ENCODE data around the gene THAP8. TPM values are rescaled to one million over a fixed set of nuclear protein-coding genes. Genes with fewer than 3 reads are reported as not detected.
"Not testable (repeated sequence)": the region's sequence is repeated elsewhere in the genome, so short reads cannot be mapped to it uniquely, and the experiment has no call there.

Gene THAP8
- total RNA-seq, 3 donors from 2014 or later = 8.6 to 11.0 (median 10.2) TPM

DNA sequence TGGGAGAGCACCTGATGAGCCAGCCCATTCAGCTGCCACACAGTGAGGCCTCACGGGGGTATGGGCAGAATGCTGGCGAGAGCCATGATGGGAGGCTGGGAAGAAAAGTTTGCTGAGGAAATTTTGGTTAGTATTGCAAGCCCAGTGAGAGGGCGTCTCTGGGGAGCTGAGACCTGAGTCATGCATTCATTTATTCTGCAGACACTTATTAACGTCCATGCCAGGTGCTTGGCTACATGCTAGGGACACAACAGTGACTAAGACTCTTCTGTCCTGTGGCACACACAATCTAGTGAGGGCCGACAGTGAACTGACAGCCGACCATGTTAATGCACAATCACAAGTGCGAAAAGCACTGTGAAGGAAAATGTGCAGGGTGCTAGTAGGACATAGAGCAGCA lies 27.8 kb upstream of the THAP8 start:
- intact Hi-C loops (cut with DNase I; ENCODE audit: low total_unique reads) = no loop called here
- no peaks in the 10 kb centered on the region for H3K9me3 ChIP-seq
- H3K4me3 ChIP-seq = no peak overlapping the region
- H3K36me3 ChIP-seq = no peaks in the 10 kb centered on the region
- no peak overlapping the region for H3K27ac ChIP-seq
- no peaks in the 10 kb centered on the region for H3K27me3 ChIP-seq
- DNase-seq (ENCODE audit: low spot score in 2 of 2) = no peak
- no peaks in the 10 kb centered on the region for H3K4me1 ChIP-seq
- no peak for TF ChIP-seq POLR2AphosphoS5 (IDR thresholded peaks at IDR 0.05)
- TF ChIP-seq POLR2A (IDR thresholded peaks at IDR 0.05) = no peak
- no peak for TF ChIP-seq CTCF (IDR thresholded peaks at IDR 0.05)

DNA sequence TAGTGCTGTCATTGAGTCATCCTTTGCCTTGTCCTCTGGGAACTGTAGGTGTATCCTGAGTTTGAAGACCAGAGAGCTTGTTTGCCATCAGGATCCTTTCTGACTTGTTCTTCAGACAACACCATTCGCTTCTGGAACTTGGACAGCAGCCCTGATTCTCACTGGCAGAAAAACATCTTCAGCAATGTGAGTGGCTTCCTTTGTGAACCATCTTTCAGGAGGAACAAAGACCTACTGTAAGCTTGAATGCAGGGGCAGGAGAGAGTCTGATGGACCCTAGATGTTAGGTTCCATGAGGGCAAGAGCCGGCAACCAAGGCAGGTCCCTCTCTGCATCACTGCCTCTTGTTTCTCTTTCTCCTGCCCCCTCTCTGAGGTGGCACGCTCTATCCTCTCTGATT lies 27.3 kb upstream of the THAP8 start:
- Histone ChIP-seq H3K4me1 (no peaks in the 10 kb centered on the region), H3K27ac (no peak overlapping the region), H3K4me3 (no peak overlapping the region), H3K9me3 (no peaks in the 10 kb centered on the region), H3K36me3 (no peaks in the 10 kb centered on the region), H3K27me3 (no peaks in the 10 kb centered on the region)
- intact Hi-C loops (cut with DNase I; ENCODE audit: low total_unique reads) = no loop called here
- TF ChIP-seq CTCF (IDR thresholded peaks at IDR 0.05) (no peak), POLR2A (IDR thresholded peaks at IDR 0.05) (no peak), POLR2AphosphoS5 (IDR thresholded peaks at IDR 0.05) (no peak)
- peak in 1 of 2 donors; percentile 35 for DNase-seq (ENCODE audit: low spot score in 2 of 2)

GRCh38 chr19:36079389-36079945 lies 25.4 kb upstream of the THAP8 start:
- no peak for DNase-seq (ENCODE audit: low spot score in 2 of 2)
- intact Hi-C loops (cut with DNase I; ENCODE audit: low total_unique reads) = no loop called here
- Histone ChIP-seq H3K36me3 (no peaks in the 10 kb centered on the region), H3K27me3 (no peaks in the 10 kb centered on the region), H3K27ac (no peak overlapping the region), H3K9me3 (no peaks in the 10 kb centered on the region), H3K4me3 (no peak overlapping the region), H3K4me1 (no peaks in the 10 kb centered on the region)
- no peak for TF ChIP-seq POLR2AphosphoS5 (IDR thresholded peaks at IDR 0.05)
- no peak for TF ChIP-seq CTCF (IDR thresholded peaks at IDR 0.05)
- TF ChIP-seq POLR2A (IDR thresholded peaks at IDR 0.05) = no peak

- Histone ChIP-seq H3K36me3 (no peaks in the 10 kb centered on the region), H3K27me3 (no peaks in the 10 kb centered on the region), H3K4me3 (no peak overlapping the region), H3K9me3 (no peaks in the 10 kb centered on the region), H3K27ac (no peak overlapping the region), H3K4me1 (peaks cover 0 to 7% of the 10 kb centered on the region in 2 donors)
- DNase-seq (ENCODE audit: low spot score in 2 of 2) = no peak
- no peak for TF ChIP-seq POLR2A (IDR thresholded peaks at IDR 0.05)
- no peak for TF ChIP-seq CTCF (IDR thresholded peaks at IDR 0.05)
- TF ChIP-seq POLR2AphosphoS5 (IDR thresholded peaks at IDR 0.05) = no peak
- intact Hi-C loops (cut with DNase I; ENCODE audit: low total_unique reads) = no loop called here
Measured at GRCh38 chr19:36073121-36073876, 19.2 kb upstream of the THAP8 start.

DNA sequence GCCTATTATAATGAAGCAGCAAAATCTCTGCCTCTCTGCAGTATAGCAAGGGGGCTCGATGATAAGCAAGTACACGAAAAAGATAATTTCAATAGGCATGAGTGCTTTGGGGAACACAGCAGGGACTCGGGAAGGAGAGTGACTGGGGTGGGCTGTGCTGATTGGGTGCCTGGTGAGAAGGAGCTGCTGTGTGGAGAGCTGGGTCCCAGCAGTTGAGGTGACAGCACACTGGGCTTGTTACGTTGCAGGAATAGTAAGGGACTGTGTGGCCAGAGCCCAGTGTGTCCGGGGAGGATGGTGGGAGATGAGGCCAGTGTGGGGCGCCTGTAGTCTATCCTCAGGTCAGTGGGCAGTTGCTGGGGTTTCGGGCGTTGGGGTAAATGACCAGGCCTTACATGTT lies 18.0 kb upstream of the THAP8 start:
- Histone ChIP-seq H3K27me3 (no peaks in the 10 kb centered on the region), H3K9me3 (no peaks in the 10 kb centered on the region), H3K27ac (no peak overlapping the region), H3K36me3 (no peaks in the 10 kb centered on the region), H3K4me3 (no peak overlapping the region), H3K4me1 (peaks cover 0 to 7% of the 10 kb centered on the region in 2 donors)
- TF ChIP-seq CTCF (IDR thresholded peaks at IDR 0.05) (no peak), POLR2AphosphoS5 (IDR thresholded peaks at IDR 0.05) (no peak), POLR2A (IDR thresholded peaks at IDR 0.05) (no peak)
- intact Hi-C loops (cut with DNase I; ENCODE audit: low total_unique reads) = no loop called here
- DNase-seq (ENCODE audit: low spot score in 2 of 2) = no peak

DNA sequence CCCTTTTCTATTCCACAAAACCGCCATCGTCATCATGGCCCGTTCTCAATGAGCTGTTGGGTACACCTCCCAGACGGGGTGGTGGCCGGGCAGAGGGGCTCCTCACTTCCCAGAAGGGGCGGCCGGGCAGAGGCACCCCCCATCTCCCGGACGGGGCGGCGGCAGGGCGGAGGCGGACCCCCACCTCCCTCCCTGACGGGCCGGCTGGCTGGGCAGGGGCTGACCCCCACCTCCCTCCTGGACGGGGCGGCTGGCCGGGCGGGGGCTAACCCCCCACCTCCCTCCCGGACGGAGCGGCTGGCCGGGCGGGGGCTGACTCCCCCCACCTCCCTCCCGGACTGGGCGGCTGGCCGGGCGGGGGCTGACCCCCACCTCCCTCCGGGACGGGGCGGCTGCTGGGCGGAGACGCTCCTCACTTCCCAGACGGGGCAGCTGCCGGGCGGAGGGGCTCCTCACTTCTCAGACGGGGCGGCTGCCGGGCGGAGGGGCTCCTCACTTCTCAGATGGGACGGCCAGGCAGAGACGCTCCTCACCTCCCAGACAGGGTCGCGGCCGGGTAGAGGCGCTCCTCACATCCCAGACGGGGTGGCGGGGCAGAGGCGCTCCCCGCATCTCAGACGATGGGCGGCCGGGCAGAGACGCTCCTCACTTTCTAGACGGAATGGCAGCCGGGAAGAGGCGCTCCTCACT lies 14.9 kb upstream of the THAP8 start:
- DNase-seq (ENCODE audit: low spot score in 2 of 2); H3K4me1 ChIP-seq; H3K27ac ChIP-seq; H3K36me3 ChIP-seq; H3K27me3 ChIP-seq; H3K9me3 ChIP-seq; intact Hi-C loops (cut with DNase I; ENCODE audit: low total_unique reads); H3K4me3 ChIP-seq: not testable (repeated sequence)
